Gastroesophageal sphincter (tissue), 3 donors: ENCODE data around the gene TMEM163.

Experiments
- CTCF ChIP-seq, 4 experiments: fragments of 200-600 bp in 2 of 4; fragments of 450-650 bp in 2 of 4; sonication (generic) in 1 of 4; IDR thresholded peaks; one replicate each; pipeline ENCODE4 v1.5.1; 2017 to 2019; ENCODE audit warnings: antibody characterized with exemption in 4 of 4, mild to moderate bottlenecking in 2 of 4, moderate library complexity in 2 of 4
- EP300 ChIP-seq: sonication (generic); formaldehyde crosslinking; IDR thresholded peaks from one replicate; pipeline ENCODE4 v1.6.1; 2017; ENCODE audit warnings: antibody characterized with exemption, mild to moderate bottlenecking
- POLR2A ChIP-seq, 2 donors: fragments of 450-650 bp; IDR thresholded peaks; one replicate each; pipeline ENCODE4 v1.6.1; 2017; ENCODE audit warnings: antibody characterized with exemption in 2 of 2, mild to moderate bottlenecking in 2 of 2, moderate library complexity in 1 of 2

GRCh38 chr2:134489732-134490384 lies 228.9 kb downstream of the TMEM163 start:
- no peak for TF ChIP-seq CTCF (IDR thresholded peaks at IDR 0.05)
- TF ChIP-seq POLR2A (IDR thresholded peaks at IDR 0.05): no peak
- no peak for TF ChIP-seq EP300
